ENCODE measurements around the gene NOD2. TPM values are rescaled to one million over a fixed set of nuclear protein-coding genes. Genes with fewer than 3 reads are reported as not detected.

Gene NOD2
- total RNA-seq, 1 donor from 2014 or later = 5.1 TPM

DNA sequence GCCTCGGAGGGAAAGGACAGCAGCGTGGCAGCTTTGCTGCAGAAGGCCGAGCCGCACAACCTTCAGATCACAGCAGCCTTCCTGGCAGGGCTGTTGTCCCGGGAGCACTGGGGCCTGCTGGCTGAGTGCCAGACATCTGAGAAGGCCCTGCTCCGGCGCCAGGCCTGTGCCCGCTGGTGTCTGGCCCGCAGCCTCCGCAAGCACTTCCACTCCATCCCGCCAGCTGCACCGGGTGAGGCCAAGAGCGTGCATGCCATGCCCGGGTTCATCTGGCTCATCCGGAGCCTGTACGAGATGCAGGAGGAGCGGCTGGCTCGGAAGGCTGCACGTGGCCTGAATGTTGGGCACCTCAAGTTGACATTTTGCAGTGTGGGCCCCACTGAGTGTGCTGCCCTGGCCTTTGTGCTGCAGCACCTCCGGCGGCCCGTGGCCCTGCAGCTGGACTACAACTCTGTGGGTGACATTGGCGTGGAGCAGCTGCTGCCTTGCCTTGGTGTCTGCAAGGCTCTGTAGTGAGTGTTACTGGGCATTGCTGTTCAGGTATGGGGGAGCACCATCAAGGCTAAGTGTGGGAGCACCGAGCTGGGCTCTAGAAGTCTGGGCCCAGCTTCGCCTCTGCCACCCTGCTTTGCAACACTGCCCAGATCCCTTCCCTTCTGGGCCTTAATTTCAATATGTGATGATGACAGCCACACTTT is 18.6 kb downstream of the NOD2 start:
- intact Hi-C loops (cut with micrococcal nuclease) = no loop called here

DNA sequence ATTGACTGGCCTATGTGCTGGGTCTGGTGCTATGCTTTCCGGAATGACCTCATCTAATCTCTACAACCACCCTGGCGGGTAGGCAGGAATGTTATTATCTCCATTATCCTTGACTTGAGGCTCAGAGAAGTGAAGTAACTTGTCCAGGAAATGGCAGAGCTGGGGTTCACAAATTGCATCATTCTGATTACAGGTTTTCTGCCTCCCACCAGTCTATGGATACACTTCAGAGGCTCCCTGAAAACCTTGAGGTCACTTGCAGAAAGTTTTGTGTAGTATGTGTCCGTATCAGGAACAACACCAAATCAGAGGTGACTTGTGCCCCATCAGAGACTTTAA is 19.1 kb downstream of the NOD2 start:
- intact Hi-C loops (cut with micrococcal nuclease) = no loop called here

DNA sequence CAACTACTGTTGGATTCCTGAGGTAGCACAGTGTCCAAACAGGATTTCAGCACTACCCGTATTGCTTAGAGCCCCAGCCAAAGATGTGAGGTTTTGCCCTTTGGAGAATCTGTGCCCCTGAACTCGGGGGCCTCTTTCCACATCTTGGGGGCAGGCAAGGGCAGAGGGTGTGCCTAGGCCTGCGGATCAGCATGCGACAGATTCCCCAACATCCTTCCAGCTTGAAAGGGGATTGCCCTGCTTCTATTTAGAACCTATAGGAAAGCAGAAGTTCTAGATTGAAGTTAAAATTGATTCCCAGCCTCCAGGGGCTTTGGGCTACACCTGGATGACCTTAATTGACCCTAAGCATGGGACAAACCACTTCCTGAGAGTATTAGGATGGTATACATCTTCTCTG is 19.6 kb downstream of the NOD2 start:
- intact Hi-C loops (cut with micrococcal nuclease) = no loop called here

DNA sequence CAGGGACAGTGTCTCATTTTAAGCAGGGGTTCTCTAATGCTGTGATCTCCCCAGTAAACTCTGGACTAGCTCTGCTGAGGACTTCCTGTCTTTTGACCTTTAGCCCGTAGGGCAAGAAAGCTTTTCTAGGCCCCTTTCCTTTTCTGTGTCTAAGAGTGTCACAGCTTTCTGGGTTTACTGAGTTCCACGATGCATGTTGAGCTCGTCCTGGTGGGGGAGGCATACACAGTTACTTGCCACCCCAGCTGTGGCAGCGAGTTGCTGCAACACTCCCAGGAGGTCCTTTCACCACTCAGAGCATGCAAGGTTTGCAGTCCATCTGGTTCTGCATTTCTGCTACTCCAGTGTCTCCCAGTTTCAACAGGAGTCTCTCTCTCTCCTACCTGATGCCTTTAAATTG is 23.7 kb downstream of the NOD2 start:
- intact Hi-C loops (cut with micrococcal nuclease) = no loop called here

DNA sequence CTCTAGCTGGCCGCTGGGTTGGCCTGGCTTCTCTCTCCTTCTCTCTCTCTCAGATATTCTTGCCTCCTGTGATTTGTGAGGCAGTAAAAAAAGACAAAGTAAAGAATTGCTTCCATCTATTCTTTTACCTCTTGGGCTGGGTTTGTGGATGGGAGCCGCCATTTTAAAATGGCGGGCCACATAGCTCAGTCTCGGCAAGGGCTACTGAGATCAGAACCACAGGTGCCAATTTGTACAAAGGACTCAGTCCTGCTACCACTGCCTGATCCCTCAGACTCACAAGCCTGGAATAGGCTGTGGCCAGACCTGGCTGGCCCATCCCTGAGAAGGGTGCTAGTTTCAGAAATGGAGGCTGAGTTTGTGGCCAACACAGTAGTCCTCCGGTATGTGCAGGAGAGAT is 24.1 kb downstream of the NOD2 start:
- intact Hi-C loops (cut with micrococcal nuclease) = no loop called here

DNA sequence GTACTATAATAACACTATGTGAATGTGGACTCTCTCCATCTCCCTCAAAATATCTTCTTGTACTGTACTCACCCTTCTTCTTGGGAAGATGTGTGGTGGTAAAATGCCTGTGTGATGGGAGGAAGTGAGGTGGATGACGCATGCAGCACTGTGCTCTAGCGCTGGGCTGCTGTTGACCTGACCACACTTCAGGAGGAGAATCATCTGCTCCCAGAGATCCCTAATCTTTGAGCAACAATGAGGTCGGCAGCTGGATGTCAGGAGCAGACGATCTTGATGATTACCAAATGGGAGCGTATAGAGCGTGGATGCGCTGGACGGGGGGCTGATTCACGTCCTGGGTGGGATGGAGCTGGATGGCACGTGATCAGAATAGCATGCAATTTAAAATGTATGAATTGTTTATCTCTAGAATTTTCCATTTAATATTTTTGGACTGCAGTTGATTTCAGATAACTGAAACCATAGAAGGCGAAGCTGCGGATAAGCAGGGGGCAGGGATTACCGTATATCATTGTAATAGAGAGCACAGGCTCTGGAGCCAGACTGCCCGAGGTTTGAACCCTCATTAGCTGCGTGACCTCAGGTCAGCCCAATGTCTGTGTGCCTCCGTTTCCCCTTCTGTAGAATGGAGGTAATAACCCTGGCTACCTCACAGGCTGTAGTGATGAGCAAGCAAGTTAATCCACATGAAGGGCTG is 24.8 kb downstream of the NOD2 start:
- intact Hi-C loops (cut with micrococcal nuclease) = no loop called here

DNA sequence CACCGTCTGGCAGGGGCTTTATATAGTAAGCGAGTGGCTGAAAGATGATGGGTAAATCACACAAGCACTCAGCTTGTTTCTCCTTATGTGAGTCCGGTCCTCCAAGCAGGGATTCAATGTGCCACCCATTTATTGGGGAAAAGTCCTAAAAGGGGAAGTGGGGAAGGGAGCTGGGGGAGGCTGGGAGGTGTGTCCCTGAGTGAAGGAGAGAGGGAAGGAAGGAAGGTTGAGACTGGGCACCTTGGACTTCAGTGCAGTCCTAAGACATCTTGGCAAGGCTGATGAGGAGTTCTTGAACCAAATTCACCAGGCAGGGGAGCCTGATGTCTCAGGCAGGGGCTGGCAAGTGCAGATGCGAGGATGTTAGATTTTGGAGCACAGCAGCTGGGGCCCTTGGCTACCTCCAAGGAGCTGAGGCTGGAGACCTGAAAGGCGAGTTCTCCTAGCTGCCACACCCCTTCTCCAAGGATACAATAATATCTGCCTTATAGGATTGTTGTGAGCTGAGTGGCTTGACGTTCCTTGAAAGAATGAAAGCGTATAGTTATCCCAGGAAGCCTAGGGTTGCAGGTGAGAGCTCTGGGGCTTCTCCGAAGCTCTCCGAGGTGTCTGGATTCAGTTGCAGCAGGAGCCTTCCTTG is 25.5 kb downstream of the NOD2 start:
- intact Hi-C loops (cut with micrococcal nuclease) = no loop called here

DNA sequence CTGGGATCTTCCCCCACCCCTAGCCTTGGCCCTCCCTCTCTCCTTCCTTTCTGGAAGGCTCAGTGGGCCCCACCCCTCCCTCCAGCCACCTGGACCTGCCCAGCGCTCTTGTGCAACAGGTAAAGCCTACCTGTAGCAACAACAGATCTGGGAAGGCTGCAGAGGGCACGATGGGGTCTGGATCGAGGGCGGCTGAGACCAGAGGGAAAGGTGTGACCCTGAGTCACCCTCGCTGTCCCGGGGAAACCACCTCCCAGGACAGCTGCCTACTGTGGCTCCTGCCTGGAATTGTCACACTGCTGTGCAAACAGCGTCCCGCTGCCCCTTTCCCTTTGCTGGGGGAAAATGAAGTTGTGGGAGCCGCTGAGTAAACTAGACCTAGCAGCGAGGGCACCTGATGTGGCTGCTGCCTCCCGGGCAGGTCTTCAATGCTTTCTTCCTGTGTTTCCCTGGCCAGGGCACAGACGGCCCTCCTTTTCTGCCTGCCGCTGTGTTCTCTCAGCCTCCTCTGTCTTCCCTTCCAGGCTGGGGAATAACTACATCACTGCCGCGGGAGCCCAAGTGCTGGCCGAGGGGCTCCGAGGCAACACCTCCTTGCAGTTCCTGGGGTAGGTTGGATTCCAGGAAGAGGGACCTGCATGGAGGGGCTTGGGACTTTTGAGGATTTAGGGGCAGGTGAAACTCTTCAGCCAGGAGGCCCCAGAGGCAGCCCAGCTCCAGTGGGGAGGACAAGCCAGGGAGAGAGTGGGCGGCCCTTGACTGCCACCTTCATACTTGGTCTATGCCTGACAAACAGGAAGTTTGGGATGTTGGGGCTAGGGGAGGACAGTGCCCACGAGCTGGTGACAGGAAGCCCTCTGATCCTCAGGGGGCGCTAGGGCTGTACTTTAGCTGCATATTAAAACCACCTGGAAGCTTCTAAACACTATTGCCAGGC is 26.3 kb downstream of the NOD2 start:
- intact Hi-C loops (cut with micrococcal nuclease) = no loop called here

DNA sequence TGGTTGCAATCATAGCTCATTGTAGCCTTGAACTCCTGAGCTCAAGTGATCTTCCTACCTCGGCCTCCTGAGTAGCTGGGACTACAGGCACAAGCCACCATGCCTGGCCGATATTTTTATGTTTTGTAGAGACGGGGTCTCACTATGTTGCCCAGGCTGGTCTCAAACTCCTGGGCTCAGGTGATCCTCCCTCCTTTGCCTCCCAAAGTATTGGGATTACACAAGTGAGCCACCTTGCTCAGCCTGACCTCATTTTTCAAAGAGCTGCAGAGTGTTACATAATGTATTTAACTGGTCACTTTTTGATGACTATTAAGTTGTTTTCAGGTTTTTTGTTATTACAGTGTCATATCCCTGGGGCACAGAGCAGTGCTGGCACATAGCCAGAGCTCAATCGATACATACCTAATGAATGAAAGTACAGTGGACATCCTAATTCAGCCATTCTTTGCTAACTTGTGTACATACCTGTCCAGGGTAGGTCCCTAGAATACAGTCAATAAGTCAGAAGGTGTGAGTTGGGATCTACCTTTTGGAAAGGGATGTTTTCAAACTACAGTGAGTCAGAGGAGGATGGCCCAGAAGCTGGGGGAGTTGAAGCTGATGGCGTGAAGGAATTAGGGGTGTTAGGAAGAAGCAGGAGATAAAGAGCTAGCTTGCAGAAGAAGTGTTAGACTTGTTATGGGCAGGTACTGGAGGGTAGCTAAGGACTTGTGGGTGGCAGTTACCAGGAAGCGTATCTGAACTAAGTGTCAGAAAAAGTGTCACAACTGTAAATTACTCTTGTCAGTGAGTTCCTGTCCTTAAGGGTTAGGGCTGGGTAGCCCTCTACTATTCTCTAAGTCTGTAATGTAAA is 28.4 kb downstream of the NOD2 start:
- intact Hi-C loops (cut with micrococcal nuclease) = no loop called here

DNA sequence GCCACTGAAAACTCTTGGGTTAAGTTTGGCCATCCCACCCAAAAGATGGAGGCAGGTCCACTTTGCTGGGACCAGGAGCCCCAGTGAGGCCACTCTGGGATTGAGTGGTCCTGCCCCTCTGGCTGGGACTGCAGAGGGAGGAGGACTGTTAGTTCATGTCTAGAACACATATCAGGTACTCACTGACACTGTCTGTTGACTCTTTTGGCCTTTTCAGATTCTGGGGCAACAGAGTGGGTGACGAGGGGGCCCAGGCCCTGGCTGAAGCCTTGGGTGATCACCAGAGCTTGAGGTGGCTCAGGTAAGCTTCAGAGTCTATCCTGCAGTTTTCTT is 29.0 kb downstream of the NOD2 start:
- intact Hi-C loops (cut with micrococcal nuclease) = no loop called here

DNA sequence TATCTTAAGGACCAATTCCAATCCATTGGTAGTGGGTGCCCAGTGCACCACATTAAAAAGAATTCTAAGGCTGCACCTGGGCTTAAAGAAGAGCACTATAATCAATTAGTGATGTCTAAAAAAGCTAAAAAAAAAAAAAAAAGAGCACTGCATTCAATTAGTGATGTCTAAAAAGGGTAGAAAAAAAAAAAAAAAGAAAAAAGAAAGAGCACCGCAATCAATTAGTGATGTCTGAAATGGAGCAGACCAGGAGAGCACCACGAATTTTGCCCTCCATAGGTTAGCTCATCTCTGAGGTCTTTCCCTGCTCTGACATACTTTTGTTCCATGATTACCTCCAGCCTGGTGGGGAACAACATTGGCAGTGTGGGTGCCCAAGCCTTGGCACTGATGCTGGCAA is 29.6 kb downstream of the NOD2 start:
- intact Hi-C loops (cut with micrococcal nuclease) = no loop called here

DNA sequence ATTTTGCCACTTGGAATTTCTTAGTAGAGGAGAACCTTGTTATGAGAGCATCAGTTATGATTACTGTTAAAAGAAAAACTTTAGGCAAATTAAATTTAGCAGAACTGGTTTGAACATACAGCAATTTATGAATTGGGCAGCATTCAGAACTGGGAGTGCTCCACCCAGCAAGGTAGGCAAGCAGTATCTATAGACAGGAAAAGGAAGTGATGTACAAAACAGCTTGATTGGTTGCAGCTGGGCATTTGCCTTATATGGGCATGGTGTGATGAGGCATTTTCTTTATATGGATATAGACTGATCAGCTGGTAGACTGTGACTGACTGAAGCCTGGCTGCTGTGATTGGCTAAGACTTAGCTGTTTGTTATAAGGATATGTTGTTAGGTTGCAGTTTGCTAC is 30.9 kb downstream of the NOD2 start:
- intact Hi-C loops (cut with micrococcal nuclease) = no loop called here

DNA sequence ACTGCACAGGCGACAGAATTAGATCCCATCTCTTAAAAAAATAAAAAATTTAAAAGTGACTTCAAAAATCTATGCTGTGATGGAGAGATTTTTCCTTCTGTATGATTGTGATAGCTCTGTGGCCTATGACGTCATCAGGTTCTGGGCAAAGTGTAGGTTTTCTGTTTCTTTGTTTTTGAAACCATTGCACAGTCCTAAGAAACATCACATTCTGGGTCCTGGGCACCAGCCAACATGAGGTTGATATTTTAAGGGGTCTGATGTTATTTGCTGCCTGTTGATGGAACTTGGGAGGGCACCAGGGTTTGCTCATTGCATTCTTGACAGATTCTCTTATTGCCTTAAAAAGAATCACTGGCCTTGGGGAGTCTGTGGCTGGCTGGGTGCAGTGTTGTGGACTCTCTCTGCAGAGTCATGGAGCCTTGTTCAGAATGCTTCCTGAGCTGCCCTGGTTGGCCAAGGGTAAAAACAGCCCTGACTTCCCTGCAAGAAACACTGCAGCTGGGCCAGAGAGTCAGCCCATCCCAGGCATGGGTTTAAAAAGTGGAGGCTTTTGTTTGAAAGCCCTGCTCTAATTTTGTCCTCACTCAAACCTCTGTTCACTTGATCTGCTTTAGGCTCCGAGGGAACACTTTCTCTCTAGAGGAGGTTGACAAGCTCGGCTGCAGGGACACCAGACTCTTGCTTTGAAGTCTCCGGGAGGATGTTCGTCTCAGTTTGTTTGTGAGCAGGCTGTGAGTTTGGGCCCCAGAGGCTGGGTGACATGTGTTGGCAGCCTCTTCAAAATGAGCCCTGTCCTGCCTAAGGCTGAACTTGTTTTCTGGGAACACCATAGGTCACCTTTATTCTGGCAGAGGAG is 38.0 kb downstream of the NOD2 start:
- intact Hi-C loops (cut with micrococcal nuclease) = no loop called here

DNA sequence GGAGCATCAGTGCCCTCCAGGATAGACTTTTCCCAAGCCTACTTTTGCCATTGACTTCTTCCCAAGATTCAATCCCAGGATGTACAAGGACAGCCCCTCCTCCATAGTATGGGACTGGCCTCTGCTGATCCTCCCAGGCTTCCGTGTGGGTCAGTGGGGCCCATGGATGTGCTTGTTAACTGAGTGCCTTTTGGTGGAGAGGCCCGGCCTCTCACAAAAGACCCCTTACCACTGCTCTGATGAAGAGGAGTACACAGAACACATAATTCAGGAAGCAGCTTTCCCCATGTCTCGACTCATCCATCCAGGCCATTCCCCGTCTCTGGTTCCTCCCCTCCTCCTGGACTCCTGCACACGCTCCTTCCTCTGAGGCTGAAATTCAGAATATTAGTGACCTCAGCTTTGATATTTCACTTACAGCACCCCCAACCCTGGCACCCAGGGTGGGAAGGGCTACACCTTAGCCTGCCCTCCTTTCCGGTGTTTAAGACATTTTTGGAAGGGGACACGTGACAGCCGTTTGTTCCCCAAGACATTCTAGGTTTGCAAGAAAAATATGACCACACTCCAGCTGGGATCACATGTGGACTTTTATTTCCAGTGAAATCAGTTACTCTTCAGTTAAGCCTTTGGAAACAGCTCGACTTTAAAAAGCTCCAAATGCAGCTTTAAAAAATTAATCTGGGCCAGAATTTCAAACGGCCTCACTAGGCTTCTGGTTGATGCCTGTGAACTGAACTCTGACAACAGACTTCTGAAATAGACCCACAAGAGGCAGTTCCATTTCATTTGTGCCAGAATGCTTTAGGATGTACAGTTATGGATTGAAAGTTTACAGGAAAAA is 38.8 kb downstream of the NOD2 start:
- intact Hi-C loops (cut with micrococcal nuclease) = no loop called here

DNA sequence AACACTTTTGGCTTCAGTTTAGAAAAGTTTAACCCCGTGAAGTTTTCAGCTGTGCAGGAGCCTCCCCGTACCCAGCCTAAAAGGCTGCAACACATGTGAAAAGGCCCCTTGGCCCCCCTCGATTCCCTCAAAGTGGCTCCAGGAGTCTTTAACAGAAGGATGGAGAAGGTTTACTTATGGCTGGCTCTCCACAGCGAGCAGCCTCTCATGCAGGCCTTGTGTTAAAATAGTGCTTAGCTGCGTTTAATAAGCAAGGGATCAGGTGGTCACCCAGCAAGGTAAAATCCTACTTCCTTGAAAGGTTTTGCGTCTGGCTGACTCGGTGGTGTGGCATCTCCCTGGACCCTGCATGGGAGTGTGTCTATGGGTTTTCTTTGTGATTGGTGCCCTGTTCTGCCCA is 40.1 kb downstream of the NOD2 start:
- intact Hi-C loops (cut with micrococcal nuclease) = no loop called here

DNA sequence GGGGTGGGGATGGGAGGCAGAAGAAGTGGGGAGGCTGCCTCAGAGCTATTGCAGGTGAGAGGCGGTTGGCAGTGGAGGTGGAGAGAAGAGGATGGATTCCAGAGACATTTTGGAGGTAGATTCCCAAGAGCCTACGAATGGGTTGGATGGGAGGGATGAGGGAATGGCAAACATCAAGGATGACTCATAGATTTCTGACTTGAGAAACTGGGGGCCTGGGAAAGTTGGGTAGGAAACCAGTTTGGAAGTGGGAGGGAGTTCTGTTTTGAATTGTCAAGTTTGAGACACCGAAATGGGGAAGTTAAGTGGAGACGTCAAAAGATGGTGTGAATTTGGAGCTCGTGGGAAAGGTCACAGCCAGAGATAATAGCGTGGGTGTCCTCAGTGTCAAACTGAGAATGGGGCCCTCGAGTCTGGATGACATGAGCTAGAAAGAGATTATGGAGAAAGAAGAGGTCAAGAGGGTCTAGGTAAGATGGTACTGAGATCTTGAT is 42.3 kb downstream of the NOD2 start:
- intact Hi-C loops (cut with micrococcal nuclease) = no loop called here

DNA sequence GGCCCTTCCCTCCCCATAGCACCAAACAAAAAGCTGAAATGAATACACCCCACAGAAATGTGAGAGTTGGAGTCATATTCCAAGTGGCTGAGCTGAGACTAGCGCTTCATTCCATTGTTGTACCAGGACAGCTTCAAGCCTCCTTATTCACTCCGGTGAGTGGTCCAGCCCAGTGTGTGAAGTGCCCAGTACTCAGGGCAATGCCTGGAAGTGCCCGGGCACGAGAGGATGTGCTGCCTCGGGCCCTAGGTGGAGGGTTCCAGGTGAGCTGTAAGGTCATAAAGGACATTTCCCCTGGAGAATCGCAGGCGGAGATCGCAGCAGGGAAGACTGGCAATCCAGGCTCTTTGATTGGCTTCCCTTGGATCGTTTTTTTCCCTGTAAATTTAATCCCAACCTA is 43.0 kb downstream of the NOD2 start:
- intact Hi-C loops (cut with micrococcal nuclease) = no loop called here

DNA sequence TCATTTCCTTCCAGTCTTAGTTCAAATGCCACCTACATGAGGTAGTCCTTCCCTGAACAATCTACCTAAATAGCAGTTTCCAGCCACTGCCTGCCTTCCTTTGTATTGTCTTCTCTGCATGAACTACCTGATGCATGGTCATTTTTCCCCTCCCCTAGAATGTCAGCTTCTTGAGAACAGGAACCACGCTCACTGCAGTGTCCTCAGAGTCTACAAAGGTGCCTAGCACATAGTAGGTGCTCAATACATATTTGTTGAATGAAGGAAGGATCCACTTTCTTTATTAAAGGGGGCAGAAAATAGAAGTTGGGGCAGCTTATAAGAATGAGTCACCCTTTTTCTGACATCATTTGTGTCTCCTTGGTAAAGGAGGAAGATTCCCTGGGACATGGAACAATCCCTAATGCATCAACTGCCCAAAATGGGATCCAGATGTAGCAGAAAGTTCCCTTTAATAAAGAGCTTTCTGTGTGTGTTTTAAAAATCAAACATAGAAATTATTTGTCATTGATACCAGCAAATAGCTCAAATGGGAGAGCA is 44.1 kb downstream of the NOD2 start:
- intact Hi-C loops (cut with micrococcal nuclease) = no loop called here

DNA sequence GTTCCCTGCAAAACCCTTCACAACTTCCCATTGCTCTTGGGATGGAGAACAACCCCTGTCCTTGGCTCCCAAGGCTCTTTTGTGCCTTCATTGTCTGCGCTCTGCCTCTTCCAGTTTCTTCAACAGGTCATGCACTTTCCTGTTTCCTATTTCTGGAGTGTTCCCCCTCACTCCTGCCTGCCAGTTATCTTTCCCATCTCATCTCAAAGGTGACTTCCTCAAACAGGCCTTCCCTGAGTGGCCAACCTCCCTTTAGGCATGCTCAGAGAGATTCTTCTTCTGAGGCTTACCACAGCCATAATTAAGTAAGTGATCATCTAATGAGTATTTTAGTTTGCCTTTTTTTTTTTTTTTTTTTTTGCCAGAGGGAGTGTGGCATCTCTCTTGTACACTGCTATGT is 45.6 kb downstream of the NOD2 start:
- intact Hi-C loops (cut with micrococcal nuclease) = no loop called here

All from T-helper 2 cell treated with Interferon-gamma antibody and Interleukin-4, amounts not matched to agents 100 ng/mL and 5 ng/mL, for 36 hours (primary cell).